D721Med (cell line): ENCODE measurements around the gene IMPA2.

ENCODE experiments used
- DNase-seq: peaks from one replicate; pipeline ENCODE4 v3.0.0; 2011; ENCODE audit warnings: low spot score; ENCODE audit not compliant: insufficient read length
- FAIRE-seq: peaks from 2 replicates; lab custom pipeline; 2011; peaks lifted over from hg19 to GRCh38; lab: Jason Lieb, UNC
- CTCF ChIP-seq: IDR thresholded peaks from 2 replicates; pipeline ENCODE4 v1.5.1; 2012; ENCODE audit warnings: mild to moderate bottlenecking, control low read depth; ENCODE audit not compliant: insufficient read depth; ENCODE audit errors: missing control alignments

Gene IMPA2

GRCh38 chr18:11999429-11999828 is 18.1 kb downstream of the IMPA2 start:
- DNase-seq (no peak), FAIRE-seq (no peak)
- no peak for TF ChIP-seq CTCF

- FAIRE-seq, result no peak
- no peak for TF ChIP-seq CTCF
- DNase-seq, result no peak
These were observed 18.9 kb downstream of the IMPA2 start for GRCh38 chr18:12000072-12000659.

GRCh38 chr18:12001421-12001820 is 20.1 kb downstream of the IMPA2 start:
- no peak for TF ChIP-seq CTCF
- no peak for FAIRE-seq

GRCh38 chr18:12003894-12004293 is 22.6 kb downstream of the IMPA2 start:
- FAIRE-seq (no peak), DNase-seq (no peak)
- TF ChIP-seq CTCF, result no peak

More at GRCh38 chr18:12001421-12001820, 20.1 kb downstream of the IMPA2 start:
- no peak for DNase-seq

- FAIRE-seq (no peak), DNase-seq (no peak)
- no peak for TF ChIP-seq CTCF
These were observed 24.5 kb downstream of the IMPA2 start for GRCh38 chr18:12005538-12006487.

GRCh38 chr18:12006488-12006840 is 25.2 kb downstream of the IMPA2 start:
- no peak for FAIRE-seq
- no peak for TF ChIP-seq CTCF
- DNase-seq, result no peak

- FAIRE-seq, result no peak
- DNase-seq, result no peak
- TF ChIP-seq CTCF, result no peak
These were observed 25.8 kb downstream of the IMPA2 start for GRCh38 chr18:12007063-12007462.
